HFF-Myc (cell line): ENCODE measurements around the gene NBEA.
"Not testable (repeated sequence)": the region's sequence is repeated elsewhere in the genome, so short reads cannot be mapped to it uniquely, and the experiment has no call there.

Source experiments
- DNase-seq: peaks from one replicate; pipeline ENCODE4 v3.0.0-alpha.2; 2011; ENCODE audit warnings: low read depth; ENCODE audit errors: extremely low read depth
- H3K4me3 ChIP-seq: replicated peaks from 2 replicates; pipeline ENCODE4 v1.5.1; 2011; ENCODE audit warnings: low read depth, mild to moderate bottlenecking, control low read depth, low read length
- CTCF ChIP-seq: IDR thresholded peaks from 2 replicates; pipeline ENCODE4 v1.5.1; 2012; ENCODE audit warnings: mild to moderate bottlenecking, low read depth, low read length, control low read depth; ENCODE audit errors: missing control alignments

The NBEA gene

DNA sequence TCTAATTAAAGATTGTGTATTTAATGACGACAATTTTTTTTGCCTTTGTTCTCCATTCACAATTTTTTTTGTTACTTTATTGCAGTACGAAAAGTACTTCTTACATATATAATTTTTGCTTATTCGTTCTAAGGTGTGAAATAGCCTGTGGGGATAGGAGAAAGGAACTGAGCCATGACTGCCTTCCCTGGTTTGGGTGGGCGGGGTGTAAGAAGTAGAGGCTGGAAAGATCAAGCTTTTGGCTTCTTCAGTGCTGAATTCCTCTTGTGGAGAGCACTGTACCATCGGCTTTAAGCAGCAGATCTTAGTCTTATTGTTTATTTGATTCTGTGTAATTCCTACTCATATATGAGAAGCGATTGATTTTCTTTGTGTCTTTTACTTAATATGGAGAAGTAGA lies 115.8 kb downstream of the NBEA start:
- TF ChIP-seq CTCF: no peak
- H3K4me3 ChIP-seq: no peak overlapping the region
- no peak for DNase-seq

DNA sequence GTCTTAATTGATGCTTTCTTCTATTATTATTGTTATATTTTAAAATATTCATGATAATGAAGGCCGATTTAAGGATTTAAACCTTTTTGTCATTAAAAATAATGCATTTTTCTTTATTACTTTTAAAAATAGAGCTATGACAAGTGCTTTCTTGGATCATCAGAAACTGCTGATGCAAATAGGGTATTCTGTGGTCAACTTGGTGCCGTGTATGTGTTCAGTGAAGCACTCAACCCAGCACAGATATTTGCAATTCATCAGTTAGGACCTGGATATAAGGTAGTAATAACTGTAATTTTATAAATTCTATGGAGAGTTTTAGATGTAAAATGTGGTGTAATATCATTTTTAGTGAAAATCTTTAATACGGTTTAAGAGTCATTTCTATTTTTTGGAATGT lies 116.5 kb downstream of the NBEA start:
- not testable (repeated sequence) for DNase-seq, H3K4me3 ChIP-seq

GRCh38 chr13:35086667-35087066 lies 144.6 kb downstream of the NBEA start:
- no peak for TF ChIP-seq CTCF
- DNase-seq: no peak
- no peak overlapping the region for H3K4me3 ChIP-seq

GRCh38 chr13:35092251-35092650 lies 150.2 kb downstream of the NBEA start:
- DNase-seq: no peak
- no peak overlapping the region for H3K4me3 ChIP-seq
- TF ChIP-seq CTCF: no peak

GRCh38 chr13:35092751-35093150 lies 150.7 kb downstream of the NBEA start:
- no peak for TF ChIP-seq CTCF
- H3K4me3 ChIP-seq: no peak overlapping the region
- no peak for DNase-seq

DNA sequence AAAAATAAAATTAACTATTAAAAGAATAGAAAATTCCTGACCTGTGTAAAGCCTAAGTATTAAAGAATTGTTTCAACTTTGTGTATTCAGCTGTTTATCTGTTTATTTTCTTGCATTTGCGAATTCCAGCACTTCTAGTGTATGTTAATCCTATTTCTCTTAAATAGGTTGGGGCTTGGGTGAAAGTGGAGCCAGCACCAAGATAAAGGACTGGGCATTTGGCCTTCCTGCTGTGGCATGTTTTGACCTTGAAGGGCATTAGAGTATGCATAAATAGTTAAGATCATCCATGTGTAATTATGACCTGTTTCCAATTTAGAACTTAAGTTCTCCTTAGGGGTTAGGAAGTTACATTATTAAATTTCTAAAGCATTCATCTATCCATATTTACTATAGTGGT lies 151.3 kb downstream of the NBEA start:
- no peak for DNase-seq
- no peak overlapping the region for H3K4me3 ChIP-seq
- TF ChIP-seq CTCF: no peak

DNA sequence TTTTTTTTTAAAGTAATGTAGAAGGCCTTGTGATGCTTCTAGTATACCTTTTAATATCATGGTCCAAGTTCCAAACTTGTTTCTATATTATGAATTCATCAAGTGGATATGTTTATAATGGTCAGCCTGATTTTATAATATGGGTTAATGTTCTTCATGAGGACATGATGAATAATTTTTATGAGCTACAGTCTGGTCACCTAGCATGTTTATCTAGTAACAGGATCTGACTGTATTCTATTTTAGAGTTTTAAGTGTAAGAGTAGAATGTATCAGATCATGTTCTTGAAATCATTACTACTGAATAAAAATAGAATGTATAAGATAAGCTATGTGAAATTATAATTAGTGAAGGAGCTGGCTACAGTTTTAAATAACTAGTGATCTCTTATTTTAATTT lies 164.7 kb downstream of the NBEA start:
- not testable (repeated sequence) for H3K4me3 ChIP-seq, DNase-seq

GRCh38 chr13:35107535-35107934 lies 165.5 kb downstream of the NBEA start:
- no peak for DNase-seq
- TF ChIP-seq CTCF: no peak
- no peak overlapping the region for H3K4me3 ChIP-seq

DNA sequence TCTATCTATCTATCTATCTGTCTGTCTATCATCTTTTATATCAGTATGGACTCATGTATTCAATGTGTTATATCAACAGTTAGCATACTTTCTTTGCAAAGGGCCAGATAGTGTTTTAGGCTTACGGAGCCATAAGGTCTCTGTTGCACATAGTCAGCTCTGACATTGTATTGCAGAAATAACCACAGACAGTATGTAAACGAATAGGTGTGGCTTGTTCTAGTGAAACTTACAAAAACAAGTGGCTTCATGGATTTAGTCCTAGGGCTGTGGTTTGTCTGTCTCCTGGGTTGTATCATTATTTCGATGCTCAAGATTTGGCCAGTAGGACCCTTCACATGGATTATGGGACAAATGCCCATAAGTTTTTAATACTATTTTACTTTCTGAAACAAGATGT lies 171.5 kb downstream of the NBEA start:
- not testable (repeated sequence) for H3K4me3 ChIP-seq

More for the DNA sequence above, 171.5 kb downstream of the NBEA start:
- not testable (repeated sequence) for DNase-seq
